Right cardiac atrium (tissue), 5 donors: Measurements from ENCODE around the gene ANKRD11. TPM values are rescaled to one million over a fixed set of nuclear protein-coding genes. Genes with fewer than 3 reads are reported as not detected.

ENCODE experiments used
- ATAC-seq, 2 donors: fragments of 200-7000 bp; cut with Tn5 transposase; one replicate each; pipeline versions ENCODE4 v1.8.0 to v1.9.1; 2020; ENCODE audit warnings: moderate library complexity in 2 of 2, mild to moderate bottlenecking in 1 of 2
- DNase-seq, 3 donors: peaks; one replicate each; pipeline ENCODE4 v3.0.0-alpha.2; 2020
- H3K27ac ChIP-seq: one replicate; pipeline ENCODE4 v1.5.1; 2013; ENCODE audit warnings: mild to moderate bottlenecking, low read length, control low read depth, moderate library complexity
- H3K27me3 ChIP-seq: one replicate; pipeline ENCODE4 v1.6.1; 2013; ENCODE audit not compliant: control insufficient read depth, insufficient read depth
- H3K4me1 ChIP-seq: one replicate; pipeline ENCODE4 v1.6.1; 2013; ENCODE audit warnings: low read length; ENCODE audit not compliant: control insufficient read depth, insufficient read depth
- H3K4me3 ChIP-seq: one replicate; pipeline ENCODE4 v1.5.1; 2013; ENCODE audit warnings: low read length, control low read depth
- H3K9me3 ChIP-seq: one replicate; pipeline ENCODE4 v1.6.1; 2013; ENCODE audit warnings: low read length; ENCODE audit not compliant: control insufficient read depth
- WGBS: extraction: QIAGEN DNeasy Blood & Tissue Kit; methylation state at CpG from one replicate; pipeline ENCODE4 v1.1.7; 2013; 5-methylcytosine and 5-hydroxymethylcytosine counted together
- intact Hi-C, 4 donors: fragments of 100-400 bp; cut with DNase I; formaldehyde crosslinking; loops; one replicate each; pipeline versions ENCODE4 v1.11.0 to v1.14.0; 2022 to 2023
- polyA plus RNA-seq: library from polyadenylated mRNA; stranded (reverse); fragments of 200-250 nt; gene quantifications from one replicate; pipeline ENCODE4 v1.2.3, GENCODE V29; 2013
- total RNA-seq, 4 donors: library from RNA; stranded (reverse); fragmentation: NEBNext Ultra II Directional; extraction: Animal tissue kit (Norgen Biotek cat#: 25700); gene quantifications; one replicate each; pipeline ENCODE4 v1.2.1, GENCODE V29; 2021
- donor health status: healthy with polysubstance abuse.
- donor health status: DM: no; HTN: yes; CAD: no.
- donor health status: DM: no; HTN: no; CAD: no.
- donor health status: DM: no; HTN: yes; CAD: no; lungs with severe emphysema.
- donor health status: DM: yes; HTN: yes; CAD: no.

The ANKRD11 gene
- total and polyA plus RNA-seq, 5 donors = 75.3 to 98.9 (median 95.3) TPM

DNA sequence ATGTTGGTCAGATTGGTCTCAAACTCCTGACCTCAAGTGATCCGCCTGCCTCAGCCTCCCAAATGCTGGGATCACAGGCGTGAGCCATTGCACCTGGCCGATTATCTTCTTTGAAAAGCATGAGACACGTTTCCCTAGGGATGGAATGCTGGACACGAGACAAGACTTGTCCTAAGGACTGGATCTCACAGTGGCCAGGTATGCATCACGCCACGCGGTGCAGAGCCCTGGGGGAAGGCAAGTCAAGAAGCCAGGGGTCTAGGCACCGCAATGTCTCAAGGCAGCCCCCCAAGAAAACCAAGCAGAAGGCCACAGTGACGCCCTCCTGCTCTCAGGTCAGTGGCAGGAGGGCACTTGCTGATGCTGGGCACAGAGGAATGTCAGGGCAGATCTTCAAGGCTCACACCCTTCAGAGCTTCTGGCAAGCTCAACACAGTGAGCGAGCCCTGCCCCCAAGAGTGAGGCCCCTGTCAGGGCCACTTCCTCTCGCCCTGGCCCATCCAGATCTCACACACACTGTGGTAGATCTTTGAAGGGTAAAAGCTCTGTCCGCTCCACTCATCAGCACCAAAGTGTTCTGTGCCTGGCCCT is 138.2 kb downstream of the ANKRD11 start:
- WGBS = 75% methylated on average over 13 of the region's 13 CpGs
- DNase-seq = peak in 2 of 3 donors; percentile 77 to 80
- peak overlapping the region; percentile 44 for H3K27ac ChIP-seq
- H3K27me3 ChIP-seq = no peaks in the 10 kb centered on the region
- H3K4me1 ChIP-seq = peaks cover 16% of the 10 kb centered on the region
- intact Hi-C loops = no loop called here
- H3K4me3 ChIP-seq = no peak overlapping the region
- H3K9me3 ChIP-seq = no peaks in the 10 kb centered on the region
- ATAC-seq = peak; percentile 77 to 80

DNA sequence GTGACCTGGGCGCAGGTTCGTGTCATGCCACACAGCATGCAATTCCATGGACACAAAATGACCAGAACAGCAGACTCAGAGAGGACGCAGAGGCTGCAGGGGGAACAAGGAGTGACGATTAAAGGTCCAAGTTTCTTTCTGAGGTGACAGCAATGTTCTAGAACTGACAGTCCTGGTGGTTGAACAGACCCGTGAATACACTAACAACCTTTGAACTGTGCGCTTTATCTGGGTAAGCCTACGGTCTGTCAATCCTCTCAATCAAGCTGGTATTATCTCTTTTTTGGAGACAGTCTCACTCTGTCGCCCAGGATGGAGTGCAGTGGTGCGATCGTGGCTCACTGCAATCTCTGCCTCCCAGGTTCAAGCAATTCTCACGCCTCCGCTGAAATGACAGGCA is 138.7 kb downstream of the ANKRD11 start:
- Histone ChIP-seq H3K27me3 (no peaks in the 10 kb centered on the region), H3K4me3 (no peak overlapping the region), H3K4me1 (peaks cover 13% of the 10 kb centered on the region), H3K9me3 (no peaks in the 10 kb centered on the region), H3K27ac (peak overlapping the region; percentile 44)
- ATAC-seq (peak; percentile 12 to 53), DNase-seq (peak in 1 of 3 donors; percentile 54)
- intact Hi-C loops = no loop called here
- 68% methylated on average over 12 of the region's 12 CpGs for WGBS

DNA sequence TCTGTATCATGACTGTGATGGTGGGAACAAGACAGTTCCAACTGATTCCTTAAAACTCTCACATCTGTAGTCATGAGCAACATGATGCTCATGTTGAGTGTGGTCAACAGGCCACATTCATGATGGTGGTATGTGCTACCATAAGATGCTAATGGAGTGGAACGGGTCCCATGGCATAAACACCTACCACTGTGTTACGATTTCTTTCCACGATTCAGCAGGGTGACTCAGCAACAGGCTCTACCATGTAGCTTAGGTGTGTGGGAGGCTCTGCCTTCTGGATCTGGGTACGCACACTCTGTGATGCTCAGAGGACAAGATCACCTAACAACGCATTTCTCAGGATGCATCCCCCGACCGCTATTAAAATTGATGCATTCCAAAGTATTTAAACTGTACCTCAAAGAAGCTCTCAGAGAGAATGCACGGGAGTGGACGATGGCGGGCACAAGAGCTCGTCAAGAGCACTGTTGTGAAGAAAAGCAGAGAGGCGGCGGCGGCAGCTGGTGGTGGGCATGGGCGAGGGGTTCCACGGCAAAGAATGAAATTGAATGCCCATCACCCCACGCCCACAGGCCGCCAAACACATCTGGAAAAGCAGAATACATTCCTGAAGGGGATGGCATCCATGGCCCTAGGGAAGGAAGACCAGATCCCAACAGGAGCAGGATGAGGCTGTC is 139.5 kb downstream of the ANKRD11 start:
- DNase-seq = peak in 1 of 3 donors; percentile 29
- intact Hi-C loops = no loop called here
- no peak for ATAC-seq
- Histone ChIP-seq H3K27me3 (no peaks in the 10 kb centered on the region), H3K9me3 (no peaks in the 10 kb centered on the region), H3K27ac (peak overlapping the region; percentile 5), H3K4me1 (peaks cover 15% of the 10 kb centered on the region), H3K4me3 (no peak overlapping the region)
- WGBS = 94% methylated on average over 18 of the region's 18 CpGs

DNA sequence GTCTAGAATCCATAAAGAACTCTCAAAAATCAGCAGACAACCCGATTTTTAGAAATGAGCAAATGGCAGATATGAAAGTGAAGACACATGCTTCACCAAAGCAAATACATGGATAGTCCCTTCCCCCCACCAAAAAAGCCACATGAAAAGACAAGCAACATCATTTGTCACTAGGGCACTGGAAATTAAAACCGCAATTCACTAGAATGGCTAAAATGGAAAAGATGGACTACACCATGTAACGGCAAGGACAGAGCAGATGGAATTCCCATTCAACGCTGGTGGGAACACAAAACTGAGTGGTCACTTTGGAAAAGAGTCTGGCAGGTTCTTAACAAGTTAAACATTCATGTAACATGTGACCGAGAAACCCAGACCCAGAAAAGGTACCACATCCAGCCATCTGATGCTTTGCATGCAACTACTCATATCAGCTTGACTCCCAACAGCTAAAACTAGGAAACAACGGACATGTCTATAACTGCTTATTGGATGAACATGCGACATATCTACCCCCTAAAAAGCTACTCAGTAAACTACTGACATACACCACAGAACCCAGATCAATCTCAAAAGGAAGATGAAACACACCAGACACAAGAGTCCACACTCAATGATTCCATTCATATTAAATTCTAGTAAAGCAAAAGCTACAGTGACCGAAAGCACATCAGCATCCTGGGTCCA is 140.3 kb downstream of the ANKRD11 start:
- ATAC-seq = no peak
- no peak for DNase-seq
- H3K4me1 ChIP-seq = peaks cover 18% of the 10 kb centered on the region
- no peak overlapping the region for H3K27ac ChIP-seq
- intact Hi-C loops = no loop called here
- H3K27me3 ChIP-seq = no peaks in the 10 kb centered on the region
- no peak overlapping the region for H3K4me3 ChIP-seq
- WGBS = 91% methylated on average over 8 of the region's 8 CpGs
- no peaks in the 10 kb centered on the region for H3K9me3 ChIP-seq

DNA sequence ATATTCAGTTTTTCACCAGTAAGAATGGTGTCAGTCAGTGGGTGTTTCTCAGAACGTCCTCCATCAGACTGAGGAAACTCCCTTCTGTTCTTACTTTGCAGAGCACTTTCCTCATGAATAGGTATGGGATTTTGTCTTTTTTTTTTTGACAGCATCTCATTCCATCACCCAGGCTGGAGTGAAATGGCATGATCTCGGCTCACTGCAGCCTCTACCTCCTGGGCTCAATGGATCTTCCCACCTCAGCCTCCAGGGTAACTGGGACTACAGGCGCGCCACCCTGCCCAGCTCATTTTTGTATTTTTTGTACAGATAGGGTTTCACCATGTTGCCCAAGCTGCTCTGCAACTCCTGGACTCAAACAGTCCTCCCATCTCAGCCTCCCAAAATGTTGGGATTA is 142.6 kb downstream of the ANKRD11 start:
- Histone ChIP-seq H3K9me3 (no peaks in the 10 kb centered on the region), H3K4me3 (no peak overlapping the region), H3K27me3 (no peaks in the 10 kb centered on the region), H3K27ac (no peak overlapping the region), H3K4me1 (peaks cover 15% of the 10 kb centered on the region)
- DNase-seq (no peak), ATAC-seq (no peak)
- WGBS = 94% methylated on average over 4 of the region's 4 CpGs
- intact Hi-C loops = no loop called here

DNA sequence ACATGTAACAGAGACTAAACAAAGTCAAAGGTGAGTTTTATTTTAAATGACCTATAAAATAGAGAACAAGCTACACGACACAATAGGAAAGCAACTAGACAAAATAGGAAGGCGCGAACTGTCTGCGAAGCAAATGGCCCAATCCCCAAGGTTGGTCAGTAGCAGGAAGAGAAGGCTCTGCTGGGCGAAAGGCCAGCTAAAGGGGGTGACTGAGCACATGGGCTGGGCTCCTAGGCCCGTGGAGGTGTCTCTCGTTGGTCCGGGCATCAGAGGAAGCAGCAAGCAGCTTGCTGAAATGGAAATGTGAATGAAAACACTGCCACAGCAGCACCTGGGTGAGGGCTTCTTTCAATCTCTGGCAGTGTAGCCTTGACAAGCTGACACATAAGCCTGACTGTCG is 143.5 kb downstream of the ANKRD11 start:
- Histone ChIP-seq H3K4me3 (no peak overlapping the region), H3K27ac (no peak overlapping the region), H3K27me3 (no peaks in the 10 kb centered on the region), H3K4me1 (peaks cover 12% of the 10 kb centered on the region), H3K9me3 (no peaks in the 10 kb centered on the region)
- WGBS = 70% methylated on average over 9 of the region's 9 CpGs
- peak in 1 of 3 donors; percentile 43 for DNase-seq
- intact Hi-C loops = no loop called here
- ATAC-seq = no peak

DNA sequence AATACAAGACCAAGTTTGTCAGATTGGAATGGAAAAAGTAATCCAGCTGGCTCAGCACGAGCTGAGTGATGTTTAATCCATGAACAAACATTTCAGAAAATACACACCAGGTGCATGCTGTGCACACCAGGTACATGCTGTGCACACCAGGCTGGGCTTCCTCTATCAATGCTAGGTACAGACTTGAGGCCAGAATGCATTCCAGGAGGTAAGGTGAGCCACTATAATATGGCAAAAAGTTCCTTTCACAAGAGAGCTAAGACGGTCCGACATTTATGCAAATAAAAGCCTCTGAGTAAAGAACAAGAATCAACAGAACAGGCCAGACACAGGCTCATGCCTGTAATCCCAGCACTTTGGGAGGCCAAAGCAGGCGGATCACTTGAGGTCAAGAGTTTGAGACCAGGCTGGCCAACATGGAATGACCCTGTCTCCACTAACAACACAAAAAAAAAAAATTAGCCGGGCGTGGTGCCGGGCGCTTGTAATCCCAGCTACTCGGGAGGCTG is 144.7 kb downstream of the ANKRD11 start:
- ATAC-seq (no peak), DNase-seq (no peak)
- no peak overlapping the region for H3K4me3 ChIP-seq
- 80% methylated on average over 9 of the region's 9 CpGs for WGBS
- H3K27ac ChIP-seq = no peak overlapping the region
- peaks cover 8% of the 10 kb centered on the region for H3K4me1 ChIP-seq
- H3K9me3 ChIP-seq = no peaks in the 10 kb centered on the region
- intact Hi-C loops = no loop called here
- no peaks in the 10 kb centered on the region for H3K27me3 ChIP-seq

DNA sequence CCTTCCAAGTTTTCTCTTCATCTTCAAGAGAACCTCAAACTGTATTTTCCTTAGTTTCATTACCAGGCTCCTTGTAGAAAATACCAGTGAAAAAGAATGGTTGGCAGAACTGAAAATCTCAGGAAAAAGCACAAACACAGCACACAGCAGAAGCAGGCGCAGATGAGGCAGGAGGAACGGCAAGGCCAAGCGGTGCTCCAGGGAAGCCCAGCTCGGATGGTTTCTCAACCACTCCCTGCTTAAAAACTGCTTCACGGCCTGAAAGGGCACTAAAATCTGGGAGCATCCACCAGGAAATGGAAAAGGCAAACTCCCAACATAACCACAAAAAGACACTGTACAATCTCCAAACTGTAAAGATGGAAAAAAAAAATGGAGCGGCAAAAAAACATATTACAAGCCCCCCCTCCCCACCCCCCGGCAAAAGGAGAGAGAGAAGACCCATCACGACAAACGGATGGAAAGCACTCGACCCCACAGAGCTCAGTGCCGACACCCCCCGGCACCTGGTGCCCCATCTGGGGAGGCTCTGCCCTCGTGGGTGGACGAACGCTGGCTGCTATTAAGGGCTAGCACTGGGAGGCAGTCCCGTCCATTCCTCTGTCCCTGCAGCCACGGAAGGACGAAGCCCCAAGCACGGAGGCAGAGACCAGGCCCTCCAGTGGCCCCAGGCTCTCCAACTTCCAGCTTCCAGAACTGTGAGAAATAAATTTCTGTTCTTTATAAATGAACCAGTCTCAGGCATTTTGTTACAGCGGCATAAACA is 145.3 kb downstream of the ANKRD11 start:
- DNase-seq (peak in 1 of 3 donors; percentile 33), ATAC-seq (peak; percentile 22 to 54)
- Histone ChIP-seq H3K4me1 (peaks cover 8% of the 10 kb centered on the region), H3K27ac (no peak overlapping the region), H3K4me3 (no peak overlapping the region), H3K27me3 (no peaks in the 10 kb centered on the region), H3K9me3 (no peaks in the 10 kb centered on the region)
- WGBS = 43% methylated on average over 20 of the region's 20 CpGs
- intact Hi-C loops = no loop called here

DNA sequence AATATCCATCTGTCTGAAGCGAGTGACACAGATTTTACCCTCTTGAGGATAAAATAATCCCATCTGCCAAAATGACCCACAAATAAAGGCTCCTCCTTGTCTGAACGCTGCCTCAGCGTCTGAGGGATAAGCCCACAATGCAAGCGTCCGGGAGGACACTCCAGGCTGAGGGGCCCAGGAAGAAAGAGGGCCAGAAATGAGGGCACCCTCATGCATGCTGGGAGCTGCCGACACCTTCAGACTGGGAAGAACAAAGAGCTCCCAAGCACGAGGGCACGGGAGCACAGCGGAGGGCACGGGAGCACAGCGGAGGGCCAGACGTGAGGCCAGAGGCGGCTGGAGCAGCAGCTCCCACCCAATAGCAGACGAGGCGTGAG is 145.9 kb downstream of the ANKRD11 start:
- Histone ChIP-seq H3K4me1 (peaks cover 8% of the 10 kb centered on the region), H3K9me3 (no peaks in the 10 kb centered on the region), H3K27ac (no peak overlapping the region), H3K27me3 (no peaks in the 10 kb centered on the region), H3K4me3 (no peak overlapping the region)
- peak in 2 of 3 donors; percentile 33 to 61 for DNase-seq
- WGBS = 46% methylated on average over 15 of the region's 15 CpGs
- intact Hi-C loops = no loop called here
- peak; percentile 45 to 49 for ATAC-seq

DNA sequence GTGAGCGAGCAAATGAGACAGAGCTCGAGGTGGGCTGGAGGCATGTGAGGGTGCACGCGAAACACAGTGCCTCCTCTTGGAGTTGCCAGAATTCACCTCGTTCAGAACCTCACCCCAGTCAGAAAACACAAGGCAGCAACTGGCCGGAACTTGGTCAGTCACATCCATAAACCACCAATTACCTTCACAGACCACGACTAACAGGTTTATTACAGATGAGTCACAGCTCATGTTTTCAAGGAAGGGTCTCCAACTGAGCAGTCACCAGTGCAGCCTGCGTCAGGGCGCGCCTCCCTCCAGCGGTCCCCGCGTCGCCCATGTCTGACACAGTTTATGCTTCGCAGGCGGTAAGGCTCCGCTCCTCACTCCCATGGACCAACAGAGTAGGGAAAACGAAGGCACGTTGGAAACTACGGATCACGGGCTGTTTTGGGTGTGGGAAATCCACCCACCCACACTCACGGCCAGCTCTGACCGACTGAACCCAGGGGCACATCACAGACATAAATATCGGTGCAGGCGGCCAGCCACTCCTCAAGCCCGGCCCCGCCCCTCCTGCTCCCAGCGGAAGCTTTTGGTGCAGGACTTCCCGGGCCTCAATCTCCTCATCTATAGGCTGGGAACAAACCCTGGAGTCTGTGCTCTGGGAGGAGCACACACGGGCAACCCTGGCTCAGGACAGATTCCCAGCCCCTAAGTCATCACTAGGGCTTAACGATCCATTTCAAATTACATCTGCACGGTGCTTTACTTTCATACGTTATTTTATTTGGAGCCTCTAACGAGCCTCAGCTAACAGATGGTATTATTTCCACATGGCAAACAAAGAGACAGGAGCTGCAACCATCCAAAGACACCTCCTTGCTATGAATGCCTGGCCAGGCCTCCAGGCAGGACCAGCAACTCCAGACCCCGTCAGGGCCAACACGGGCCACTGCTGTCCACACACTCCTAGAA is 146.6 kb downstream of the ANKRD11 start:
- DNase-seq (peak in 2 of 3 donors; percentile 68 to 71), ATAC-seq (peak; percentile 34 to 64)
- WGBS = 72% methylated on average over 36 of the region's 36 CpGs
- Histone ChIP-seq H3K27ac (no peak overlapping the region), H3K4me3 (no peak overlapping the region), H3K4me1 (peaks cover 8% of the 10 kb centered on the region), H3K27me3 (no peaks in the 10 kb centered on the region), H3K9me3 (no peaks in the 10 kb centered on the region)
- intact Hi-C loops = no loop called here
